ENCODE results near the gene MATK.

MATK gene

DNA sequence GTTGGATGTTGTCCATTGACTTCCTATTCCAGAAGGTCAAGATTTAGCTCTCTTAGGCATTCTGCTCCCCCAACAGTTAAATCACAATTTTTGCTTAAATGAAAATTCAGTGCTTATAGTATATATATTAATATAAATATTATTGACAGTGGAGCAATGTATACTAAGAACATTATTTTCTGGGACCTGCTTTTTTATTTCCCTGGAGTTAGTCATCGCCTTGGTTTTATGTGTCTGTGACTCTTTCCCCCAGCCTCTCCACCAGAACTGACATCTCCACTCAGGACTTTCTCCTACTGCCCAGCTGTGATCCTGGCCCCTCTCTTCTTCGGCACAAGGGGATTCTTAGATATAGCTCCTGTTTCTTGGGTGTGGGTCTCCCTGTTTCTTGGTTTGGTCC lies 10.2 kb upstream of the MATK start:
- TF ChIP-seq, protein P1, sequence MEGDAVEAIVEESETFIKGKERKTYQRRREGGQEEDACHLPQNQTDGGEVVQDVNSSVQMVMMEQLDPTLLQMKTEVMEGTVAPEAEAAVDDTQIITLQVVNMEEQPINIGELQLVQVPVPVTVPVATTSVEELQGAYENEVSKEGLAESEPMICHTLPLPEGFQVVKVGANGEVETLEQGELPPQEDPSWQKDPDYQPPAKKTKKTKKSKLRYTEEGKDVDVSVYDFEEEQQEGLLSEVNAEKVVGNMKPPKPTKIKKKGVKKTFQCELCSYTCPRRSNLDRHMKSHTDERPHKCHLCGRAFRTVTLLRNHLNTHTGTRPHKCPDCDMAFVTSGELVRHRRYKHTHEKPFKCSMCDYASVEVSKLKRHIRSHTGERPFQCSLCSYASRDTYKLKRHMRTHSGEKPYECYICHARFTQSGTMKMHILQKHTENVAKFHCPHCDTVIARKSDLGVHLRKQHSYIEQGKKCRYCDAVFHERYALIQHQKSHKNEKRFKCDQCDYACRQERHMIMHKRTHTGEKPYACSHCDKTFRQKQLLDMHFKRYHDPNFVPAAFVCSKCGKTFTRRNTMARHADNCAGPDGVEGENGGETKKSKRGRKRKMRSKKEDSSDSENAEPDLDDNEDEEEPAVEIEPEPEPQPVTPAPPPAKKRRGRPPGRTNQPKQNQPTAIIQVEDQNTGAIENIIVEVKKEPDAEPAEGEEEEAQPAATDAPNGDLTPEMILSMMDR (IDR thresholded peaks at IDR 0.05): no peak

DNA sequence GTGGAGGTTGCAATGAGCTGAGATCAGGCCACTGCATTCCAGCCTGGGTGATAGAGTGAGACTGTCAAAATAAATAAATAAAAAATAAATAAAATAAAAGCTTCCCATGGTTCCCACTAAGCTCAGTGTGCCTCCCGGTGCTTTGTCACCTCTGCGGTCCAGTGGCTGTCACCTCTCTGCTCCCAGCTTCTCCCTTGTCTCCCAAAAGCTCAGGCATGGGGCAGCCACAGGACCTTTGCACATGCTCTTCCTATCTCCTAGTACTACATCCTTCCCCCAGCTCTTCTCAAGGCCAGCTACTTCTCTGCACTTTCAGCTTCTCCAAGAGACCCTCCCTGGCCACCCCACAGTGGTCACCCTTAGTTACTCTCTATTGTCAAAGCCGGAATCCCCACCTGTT lies 7.6 kb upstream of the MATK start:
- TF ChIP-seq, protein P1 (IDR thresholded peaks at IDR 0.05): no peak

DNA sequence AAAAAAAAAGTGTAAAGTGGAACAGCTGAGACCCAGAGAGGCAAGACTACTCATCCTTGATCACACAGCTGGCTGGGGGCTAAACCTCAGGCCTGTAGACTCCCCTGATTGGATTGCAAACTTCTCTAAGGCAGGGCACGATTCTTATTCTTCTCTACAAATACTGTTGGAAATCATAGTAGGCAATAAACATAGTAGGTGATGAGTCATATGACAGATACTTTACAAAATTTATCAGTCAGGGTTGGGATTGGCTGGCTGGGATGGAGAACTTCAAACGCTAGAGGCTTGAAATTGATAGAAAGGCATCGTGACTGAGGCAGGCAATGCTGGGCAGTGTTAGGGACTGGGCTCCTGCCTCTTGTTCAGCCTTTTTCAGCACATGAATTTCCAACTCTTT lies 5.9 kb upstream of the MATK start:
- TF ChIP-seq, protein P1 (IDR thresholded peaks at IDR 0.05): no peak

DNA sequence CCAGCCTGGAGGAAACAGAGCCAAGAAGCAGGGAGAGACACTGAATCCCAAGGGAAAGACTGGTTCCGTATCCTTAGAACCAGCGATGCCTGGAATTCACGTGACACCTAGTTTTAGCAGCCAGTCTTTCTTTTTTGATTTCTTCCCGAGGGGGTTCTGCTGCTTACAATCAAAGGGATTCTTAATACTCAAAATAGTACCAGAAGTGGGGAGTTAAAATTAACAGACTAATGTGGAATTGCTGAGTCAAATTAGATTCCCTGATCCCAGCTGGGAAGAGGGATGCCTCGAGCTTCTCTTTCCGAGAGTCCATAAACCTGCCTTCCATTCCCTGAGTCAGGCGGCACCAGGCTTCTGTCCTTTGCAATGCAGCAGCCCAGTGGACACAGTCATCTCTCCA lies 4.8 kb upstream of the MATK start:
- TF ChIP-seq, protein P1 (IDR thresholded peaks at IDR 0.05): no peak

DNA sequence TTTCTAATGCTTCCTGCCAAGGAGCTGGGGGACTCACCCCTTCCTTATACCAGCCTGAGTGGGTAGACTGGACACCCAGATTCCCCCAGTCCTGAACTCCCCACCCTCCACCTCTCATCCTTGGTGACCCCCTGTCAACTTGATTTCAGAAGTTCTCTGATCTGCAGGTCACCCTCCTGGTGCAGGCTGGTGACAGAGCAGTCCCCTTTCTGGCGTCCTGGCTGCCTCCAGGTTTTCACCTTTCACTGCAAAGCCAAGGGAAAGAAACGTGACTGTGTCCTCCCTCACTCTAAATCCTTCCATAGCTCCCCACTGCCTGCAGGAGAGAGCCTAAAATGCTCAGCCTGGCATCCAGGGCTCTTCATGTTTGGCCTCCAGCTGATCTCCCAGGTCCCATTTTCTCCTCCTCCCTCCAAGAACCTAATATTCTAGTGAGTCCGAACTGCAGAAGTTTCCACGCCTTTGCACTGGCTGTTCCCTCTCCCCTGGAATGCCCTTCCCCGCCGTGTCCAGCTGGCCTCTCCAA lies 4.1 kb upstream of the MATK start:
- TF ChIP-seq, protein P1 (IDR thresholded peaks at IDR 0.05): no peak

DNA sequence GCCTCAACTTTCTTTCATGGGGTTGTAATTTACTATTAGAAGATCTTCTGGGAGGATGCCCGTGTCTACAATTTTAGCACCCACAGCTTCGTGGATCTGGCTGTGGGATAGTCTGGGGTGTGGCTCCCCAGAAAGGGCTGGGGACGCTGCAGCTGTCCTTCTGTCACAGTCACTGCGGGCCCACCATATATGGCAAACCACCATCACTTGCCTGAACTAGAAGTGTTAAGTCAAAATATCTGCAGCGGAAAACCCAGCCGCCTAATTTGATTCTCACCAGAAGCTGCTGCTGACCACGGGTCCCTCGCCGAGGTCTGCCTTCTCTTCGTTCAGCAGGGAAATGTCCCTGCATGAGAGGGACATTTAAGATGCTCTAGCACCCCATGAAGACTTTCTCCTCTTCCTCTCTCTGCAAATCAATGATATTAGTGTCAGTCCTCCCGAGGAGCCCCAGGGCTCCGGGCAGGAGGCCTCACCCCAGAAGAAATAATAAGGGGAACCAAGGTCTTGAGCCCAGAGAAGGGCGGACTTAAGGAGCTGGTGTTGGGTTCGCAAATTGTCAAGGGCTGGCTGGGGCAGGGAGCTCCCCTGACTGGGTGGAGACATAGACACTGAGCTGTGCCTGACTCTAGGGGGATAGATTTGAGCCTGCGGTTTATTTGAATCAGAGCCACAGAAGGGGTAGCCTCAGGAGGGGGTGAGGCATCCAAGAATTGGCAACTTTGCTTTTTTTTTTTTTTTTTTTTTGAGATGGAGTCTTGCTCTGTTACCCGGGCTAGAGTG lies 3.0 kb upstream of the MATK start:
- TF ChIP-seq, protein P1 (IDR thresholded peaks at IDR 0.05): no peak

DNA sequence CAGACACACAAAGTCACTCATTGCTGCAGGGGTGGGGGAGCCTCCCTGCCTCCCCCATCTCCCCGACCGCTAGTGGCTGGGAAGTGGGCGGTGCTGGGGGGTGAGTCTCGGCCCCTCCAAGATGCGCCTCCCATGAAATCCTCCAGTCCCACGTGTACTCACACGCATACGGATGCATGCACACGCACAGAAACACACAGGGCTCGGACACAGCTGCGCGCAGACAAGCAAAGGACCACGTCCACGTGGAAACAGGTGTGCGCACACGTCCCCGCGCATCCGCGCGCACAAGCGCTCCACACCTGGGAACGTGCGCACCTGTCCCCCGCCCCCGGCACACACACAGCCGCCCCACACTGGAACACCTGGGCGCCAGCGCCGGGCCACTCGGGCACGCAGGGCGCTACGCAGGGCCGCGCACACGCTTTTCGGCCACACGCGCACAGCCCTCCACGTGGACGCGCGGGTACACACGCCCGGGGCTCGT lies 687 bp downstream of the MATK start:
- TF ChIP-seq, protein P1 (IDR thresholded peaks at IDR 0.05): no peak
